GM18507 (cell line): ENCODE data around the gene ARSK.
A peak's percentile ranks its signal among the peaks of the same experiment; 100 is the strongest.

Experiments
- DNase-seq: peaks from one replicate; pipeline ENCODE4 v3.0.0; 2011; ENCODE audit warnings: low read depth; ENCODE audit not compliant: insufficient read length; ENCODE audit errors: extremely low spot score
- FAIRE-seq: peaks from 2 replicates; lab custom pipeline; 2011; peaks lifted over from hg19 to GRCh38; lab: Jason Lieb, UNC

Gene ARSK

GRCh38 chr5:95554647-95555548 is at the start of gene ARSK, which contains the start of gene SKIC3:
Gene ARSK (plus strand): TSS chr5:95555101. CDS start chr5:95555279, 178 bp downstream.
Gene SKIC3 (minus strand): TSS chr5:95554977. CDS start chr5:95547150, 7,827 bp downstream.
- DNase-seq (peak; percentile 72), FAIRE-seq (peak; percentile 97)

GRCh38 chr5:95508550-95508949 is 46.4 kb upstream of the ARSK start:
- no peak for FAIRE-seq
- no peak for DNase-seq

DNA sequence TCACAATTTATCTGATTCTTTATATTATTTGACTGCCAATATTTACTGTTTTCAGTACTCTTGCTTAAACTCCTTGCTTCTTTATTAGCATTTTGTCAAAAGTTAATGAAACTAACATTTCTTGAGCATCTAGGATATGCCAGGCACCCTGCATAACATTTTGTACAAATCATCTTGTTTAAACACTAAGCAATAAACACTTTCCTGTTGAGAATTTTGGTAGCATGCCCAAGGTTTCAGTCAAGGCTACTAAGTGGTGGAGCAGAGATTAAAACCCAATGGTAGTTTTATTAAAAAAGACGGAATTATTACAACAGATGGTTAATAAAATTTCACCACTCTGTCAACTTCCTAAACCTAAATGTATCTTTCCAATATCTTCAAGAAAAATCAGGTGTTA is 43.3 kb upstream of the ARSK start:
- FAIRE-seq (no peak), DNase-seq (no peak)

DNA sequence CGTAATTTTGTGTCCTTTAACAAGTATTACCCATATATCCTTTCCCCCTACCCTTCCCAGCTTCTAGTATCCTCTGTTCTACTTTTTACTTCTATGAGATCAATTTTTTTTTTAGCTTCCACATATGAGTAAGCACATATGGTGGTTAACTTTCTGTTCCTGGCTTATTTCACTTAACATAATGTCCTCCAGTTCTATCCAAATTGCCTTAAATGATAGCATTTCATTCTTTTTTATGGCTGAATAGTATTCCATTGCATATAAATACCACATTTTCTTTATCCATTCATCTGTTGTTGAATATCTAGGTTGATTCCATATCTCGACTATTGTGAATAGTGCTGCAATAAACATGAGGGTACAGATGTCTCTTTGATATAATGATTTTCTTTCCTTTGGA is 36.5 kb upstream of the ARSK start:
- no peak for FAIRE-seq
- no peak for DNase-seq

DNA sequence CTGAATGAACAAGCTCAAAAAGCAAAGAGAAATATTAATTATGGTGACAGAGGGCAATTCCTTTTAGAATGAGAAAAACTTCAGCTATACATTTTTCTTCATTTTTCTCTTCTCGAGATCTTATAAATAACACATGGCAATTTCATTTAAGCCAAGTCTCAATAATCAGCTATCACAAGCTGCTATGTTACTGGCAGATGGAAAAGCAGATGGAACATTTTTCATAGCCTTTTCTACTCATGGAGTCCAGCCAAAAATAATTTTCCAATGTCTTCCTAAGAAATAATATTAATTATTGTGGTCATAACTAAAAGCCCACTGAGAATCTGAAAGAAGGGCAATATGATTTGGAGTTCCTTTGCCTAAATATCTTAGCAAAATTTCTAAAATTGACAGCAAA is 35.8 kb upstream of the ARSK start:
- DNase-seq (no peak), FAIRE-seq (no peak)

DNA sequence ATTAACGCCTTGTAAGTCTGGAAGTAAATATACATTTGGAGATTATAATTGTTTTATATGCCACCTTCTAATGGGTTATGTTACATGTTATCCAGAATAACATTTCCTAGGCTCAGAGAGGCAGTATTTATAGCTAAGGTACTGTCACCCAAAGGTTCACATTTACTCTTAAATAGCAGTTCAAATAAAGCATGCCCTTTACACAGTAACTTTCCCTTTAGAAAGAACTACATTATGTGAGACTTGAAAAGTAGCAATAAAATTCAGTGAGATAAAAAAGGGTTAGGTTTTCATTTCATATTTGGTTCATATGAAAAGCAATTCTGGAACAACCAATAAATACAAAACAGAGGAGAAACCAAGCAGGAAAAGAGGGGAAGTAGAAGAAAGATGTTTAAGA is 35.2 kb upstream of the ARSK start:
- no peak for DNase-seq
- FAIRE-seq, result no peak

- no peak for FAIRE-seq
Measured at GRCh38 chr5:95520206-95520605, 34.7 kb upstream of the ARSK start.

DNA sequence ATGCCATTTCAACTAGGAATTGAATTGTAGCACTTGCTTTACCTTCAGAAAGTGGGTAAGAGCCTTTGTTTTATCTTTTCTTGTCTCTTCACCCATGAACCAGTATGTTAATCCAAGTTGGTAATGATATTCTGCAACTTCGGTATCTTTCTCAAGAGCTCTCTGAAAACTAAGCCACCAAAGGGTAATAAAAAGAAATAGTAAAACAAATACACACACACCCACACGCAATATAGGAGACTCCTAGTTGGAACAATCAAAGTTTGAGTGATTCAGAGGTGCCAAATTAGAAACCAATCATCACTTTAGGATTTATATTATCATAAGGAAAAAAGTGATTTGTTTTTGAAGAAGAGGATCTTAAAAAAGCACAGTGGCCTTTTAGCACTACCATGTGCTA is 30.5 kb upstream of the ARSK start:
- DNase-seq (no peak), FAIRE-seq (no peak)

More at GRCh38 chr5:95520206-95520605, 34.7 kb upstream of the ARSK start:
- DNase-seq, result no peak

GRCh38 chr5:95526871-95527270 is 28.0 kb upstream of the ARSK start:
- DNase-seq, result no peak
- FAIRE-seq, result no peak

- DNase-seq, result no peak
- FAIRE-seq, result no peak
Measured at GRCh38 chr5:95528565-95528964, 26.3 kb upstream of the ARSK start.

DNA sequence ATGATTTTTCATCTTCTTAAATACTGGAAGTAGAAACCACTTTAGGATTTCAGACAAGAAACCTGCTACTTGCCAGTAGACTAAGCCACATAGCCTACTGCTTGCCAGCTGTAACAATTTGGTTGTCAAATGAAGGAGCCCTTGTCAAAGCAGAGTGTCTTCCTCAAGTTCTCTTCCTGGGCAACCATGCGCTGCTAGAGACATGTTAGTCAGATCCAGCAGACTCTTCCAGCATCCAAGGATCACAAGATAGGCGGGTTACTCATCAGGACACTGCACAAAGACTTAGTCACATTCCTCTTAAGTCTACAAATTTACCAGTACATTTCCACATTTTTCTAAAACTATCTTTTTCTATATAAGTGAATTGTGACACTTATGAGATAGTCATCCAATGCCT is 24.5 kb upstream of the ARSK start:
- FAIRE-seq (no peak), DNase-seq (no peak)

- DNase-seq (no peak), FAIRE-seq (peak; percentile 46)
Measured at GRCh38 chr5:95531491-95531890, 23.4 kb upstream of the ARSK start.

DNA sequence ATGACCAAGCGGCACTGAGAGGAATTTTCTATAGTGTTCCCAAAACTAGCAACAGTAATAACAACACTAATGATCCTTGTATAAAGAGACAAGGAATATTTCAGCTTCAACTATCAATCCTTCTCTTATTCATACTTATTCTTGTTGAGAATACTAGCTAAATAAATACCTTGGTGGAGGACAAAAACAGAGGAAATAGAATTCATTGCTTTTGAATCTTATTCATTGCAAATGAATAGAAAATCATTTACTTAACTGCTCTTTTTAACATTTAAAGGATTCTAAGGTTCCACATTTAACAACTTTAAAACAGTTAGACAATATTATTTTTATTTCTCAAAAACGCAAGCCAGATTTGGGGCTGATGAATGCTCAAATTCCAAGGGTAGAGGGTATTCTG is 22.5 kb upstream of the ARSK start:
- no peak for FAIRE-seq

GRCh38 chr5:95533106-95533505 is 21.8 kb upstream of the ARSK start:
- FAIRE-seq (no peak), DNase-seq (no peak)

More for the DNA sequence above, 22.5 kb upstream of the ARSK start:
- no peak for DNase-seq

DNA sequence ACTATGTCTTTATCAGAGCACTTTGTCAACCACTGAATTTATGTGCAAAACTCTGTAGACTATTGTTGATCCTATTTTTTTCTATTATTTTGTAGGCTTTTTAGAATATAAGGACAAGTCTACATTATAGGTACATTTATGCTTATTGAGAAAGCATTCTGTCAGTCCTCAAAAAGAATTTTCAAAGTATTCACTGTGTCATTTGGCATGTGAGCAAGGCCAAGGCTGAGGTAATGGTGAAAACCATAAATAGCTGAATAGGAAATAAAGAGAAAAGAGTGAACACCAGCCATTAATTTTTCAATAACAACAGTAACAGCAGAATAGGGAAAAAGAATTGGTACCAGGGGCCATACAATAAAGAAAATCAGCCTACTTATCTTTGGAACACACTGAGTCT is 21.1 kb upstream of the ARSK start:
- FAIRE-seq (no peak), DNase-seq (no peak)

- no peak for FAIRE-seq
- DNase-seq, result no peak
Measured at GRCh38 chr5:95537501-95537900, 17.4 kb upstream of the ARSK start.

GRCh38 chr5:95543017-95543705 is 11.7 kb upstream of the ARSK start:
- FAIRE-seq, result peak; percentile 36
- DNase-seq, result no peak

- FAIRE-seq, result peak; percentile 36
Measured at GRCh38 chr5:95549030-95549429, 5.9 kb upstream of the ARSK start.

GRCh38 chr5:95554331-95554646 is 612 bp upstream of the ARSK start:
- FAIRE-seq, result peak; percentile 42
- DNase-seq, result no peak

More at GRCh38 chr5:95549030-95549429, 5.9 kb upstream of the ARSK start:
- DNase-seq, result no peak

GRCh38 chr5:95555553-95555952 is 652 bp downstream of the ARSK start:
- no peak for DNase-seq
- no peak for FAIRE-seq

DNA sequence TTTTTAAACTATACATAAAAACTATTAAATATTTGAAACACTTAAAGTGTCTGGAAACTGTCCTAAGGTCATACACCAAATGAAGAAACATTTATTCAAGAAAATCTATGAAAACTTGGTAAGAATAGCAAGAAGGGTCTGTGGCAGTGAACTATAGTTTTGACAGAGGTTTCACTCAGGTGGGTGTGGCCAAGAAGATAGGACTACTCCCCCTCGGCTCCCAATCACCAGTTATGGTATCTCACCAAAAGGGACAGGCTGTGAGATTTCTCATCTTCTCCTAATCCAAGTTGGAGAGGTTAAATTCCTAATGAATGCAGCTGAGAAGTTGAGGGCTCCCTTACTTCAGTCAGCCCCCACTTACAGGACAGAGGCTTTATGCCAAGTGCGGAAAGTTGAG is 2.9 kb downstream of the ARSK start:
- DNase-seq (no peak), FAIRE-seq (no peak)
